ENCODE data around the gene SMARCE1. TPM values are rescaled to one million over a fixed set of nuclear protein-coding genes. Genes with fewer than 3 reads are reported as not detected.

The SMARCE1 gene
- total and polyA plus RNA-seq, 9 donors, result 93.2 to 154 (median 122) TPM

DNA sequence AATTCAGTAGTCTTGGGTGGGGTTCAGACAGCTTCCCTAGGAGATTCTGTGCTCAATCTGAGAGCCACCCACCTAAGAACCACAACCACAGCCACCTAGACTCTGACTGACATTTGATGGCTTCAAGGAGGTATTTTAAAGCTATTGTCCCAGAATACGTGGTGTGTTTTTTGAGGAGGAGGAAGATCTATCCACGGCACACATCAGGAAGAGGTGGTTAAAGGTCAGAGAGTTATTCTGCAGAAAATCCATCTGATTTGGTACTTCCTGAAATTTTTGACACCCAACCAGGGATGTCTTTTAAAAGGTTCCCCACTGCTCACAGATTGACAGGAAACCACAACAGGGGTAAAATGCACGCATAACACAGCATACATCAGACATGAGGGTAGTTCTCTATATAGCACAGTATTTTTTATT lies 25.1 kb downstream of the SMARCE1 start:
- Histone ChIP-seq H3K27ac (ENCODE audit: low read length) (no peak overlapping the region), H3K4me1 (ENCODE audit: control insufficient read depth, insufficient read depth, low read length) (peaks cover 6% of the 10 kb centered on the region), H3K4me3 (ENCODE audit: low read length) (no peak overlapping the region), H3K9me3 (replicated peaks; ENCODE audit: control insufficient read depth, low read depth, low read length) (no peaks in the 10 kb centered on the region), H3K36me3 (ENCODE audit: control insufficient read depth, insufficient read depth, low read length) (peaks cover 3% of the 10 kb centered on the region), H3K27me3 (ENCODE audit: control insufficient read depth, insufficient read depth, low read length) (peaks cover 2% of the 10 kb centered on the region)
- no CpG with 5 or more reads among the region's 3 CpGs for WGBS (ENCODE audit: insufficient coverage)
- DNase-seq, result no peak

DNA sequence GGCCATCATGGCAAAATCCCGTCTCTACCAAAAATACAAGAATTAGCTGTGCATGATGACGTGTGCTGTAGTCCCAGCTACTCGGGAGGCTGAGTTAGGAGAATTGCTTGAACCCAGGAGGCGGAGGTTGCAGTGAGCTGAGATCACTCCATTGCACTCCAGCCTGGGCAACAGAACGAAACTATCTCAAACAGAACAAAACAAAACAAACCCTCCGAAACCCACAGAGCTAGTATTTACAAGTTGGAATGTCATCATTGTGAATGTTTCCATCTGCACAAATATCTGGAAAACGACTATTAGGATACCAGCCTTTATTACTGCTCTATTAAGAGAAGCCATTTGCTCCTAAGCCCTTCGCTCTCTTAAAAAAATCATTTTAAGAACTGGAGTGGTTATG lies 26.0 kb downstream of the SMARCE1 start:
- Histone ChIP-seq H3K27me3 (ENCODE audit: control insufficient read depth, insufficient read depth, low read length) (peaks cover 2% of the 10 kb centered on the region), H3K9me3 (replicated peaks; ENCODE audit: control insufficient read depth, low read depth, low read length) (no peaks in the 10 kb centered on the region), H3K27ac (ENCODE audit: low read length) (no peak overlapping the region), H3K4me1 (ENCODE audit: control insufficient read depth, insufficient read depth, low read length) (peaks cover 6% of the 10 kb centered on the region), H3K4me3 (ENCODE audit: low read length) (no peak overlapping the region), H3K36me3 (ENCODE audit: control insufficient read depth, insufficient read depth, low read length) (no peaks in the 10 kb centered on the region)
- 60% methylated on average over 1 of the region's 8 CpGs for WGBS (ENCODE audit: insufficient coverage)
- no peak for DNase-seq

DNA sequence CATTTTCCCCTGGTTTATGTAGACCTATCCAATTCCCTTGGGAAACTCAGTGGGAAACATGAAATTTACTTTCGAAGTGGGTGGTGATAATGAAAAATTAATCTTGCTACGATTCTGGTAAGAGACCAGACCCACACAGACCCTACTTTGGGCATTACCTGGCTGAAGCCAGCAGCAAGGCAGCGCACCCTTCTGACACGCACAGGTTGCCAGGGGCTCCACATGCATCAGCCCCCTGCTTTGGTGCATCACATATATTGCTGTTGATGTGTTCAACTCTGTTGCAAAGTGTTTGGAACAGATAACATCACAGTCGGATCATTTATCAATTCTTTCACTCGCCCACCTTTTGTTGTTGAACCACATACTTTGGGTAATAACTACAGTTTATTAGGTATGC lies 26.6 kb downstream of the SMARCE1 start:
- H3K9me3 ChIP-seq (replicated peaks; ENCODE audit: control insufficient read depth, low read depth, low read length), result no peaks in the 10 kb centered on the region
- no peak overlapping the region for H3K27ac ChIP-seq (ENCODE audit: low read length)
- peaks cover 6% of the 10 kb centered on the region for H3K4me1 ChIP-seq (ENCODE audit: control insufficient read depth, insufficient read depth, low read length)
- H3K4me3 ChIP-seq (ENCODE audit: low read length), result no peak overlapping the region
- DNase-seq, result no peak
- no peaks in the 10 kb centered on the region for H3K36me3 ChIP-seq (ENCODE audit: control insufficient read depth, insufficient read depth, low read length)
- H3K27me3 ChIP-seq (ENCODE audit: control insufficient read depth, insufficient read depth, low read length), result peaks cover 2% of the 10 kb centered on the region
- 93% methylated on average over 3 of the region's 6 CpGs for WGBS (ENCODE audit: insufficient coverage)

DNA sequence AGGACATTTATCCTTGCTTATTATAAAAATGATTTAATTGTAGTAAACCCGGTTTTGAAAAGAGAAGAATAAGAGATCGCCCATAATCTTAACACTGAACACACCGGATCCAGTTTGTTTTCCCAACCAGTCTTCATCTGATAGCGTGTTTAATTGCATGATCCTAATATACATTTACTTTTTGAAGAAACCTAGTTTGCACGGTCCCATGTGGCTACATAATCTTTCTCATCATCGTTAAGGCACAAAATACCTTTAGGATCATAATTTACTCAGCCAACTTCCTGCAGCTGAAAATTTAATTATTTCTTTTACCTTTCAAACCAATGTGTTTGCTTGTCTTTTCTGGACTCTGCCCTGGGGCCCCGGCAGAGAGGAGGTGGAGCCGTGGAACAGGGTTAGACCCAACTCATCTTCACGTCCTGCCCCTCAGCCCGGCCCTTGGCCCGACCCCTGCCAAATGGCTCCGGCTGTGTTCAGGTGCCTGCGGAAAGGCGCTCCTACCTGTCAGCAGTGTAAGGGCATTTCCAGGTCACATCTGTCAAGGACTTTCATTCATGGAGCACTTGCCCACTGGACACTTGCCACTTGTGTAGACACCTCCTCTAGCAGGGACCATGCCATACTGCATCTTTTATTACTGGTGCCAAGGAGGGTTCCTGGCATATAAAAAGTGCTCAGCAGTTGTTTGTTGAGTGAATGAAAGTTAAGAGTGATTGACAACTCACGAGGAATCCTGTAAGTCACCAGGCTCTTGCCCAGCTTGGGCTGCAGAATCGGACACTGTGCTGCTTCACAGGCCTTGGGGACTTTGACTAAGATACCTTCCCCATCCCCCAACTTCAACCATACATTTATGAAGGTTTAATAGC lies 28.6 kb downstream of the SMARCE1 start:
- no peaks in the 10 kb centered on the region for H3K36me3 ChIP-seq (ENCODE audit: control insufficient read depth, insufficient read depth, low read length)
- H3K27me3 ChIP-seq (ENCODE audit: control insufficient read depth, insufficient read depth, low read length), result peaks cover 9% of the 10 kb centered on the region
- H3K9me3 ChIP-seq (replicated peaks; ENCODE audit: control insufficient read depth, low read depth, low read length), result no peaks in the 10 kb centered on the region
- no peak overlapping the region for H3K4me3 ChIP-seq (ENCODE audit: low read length)
- H3K27ac ChIP-seq (ENCODE audit: low read length), result no peak overlapping the region
- peaks cover 13% of the 10 kb centered on the region for H3K4me1 ChIP-seq (ENCODE audit: control insufficient read depth, insufficient read depth, low read length)
- no peak for DNase-seq
- WGBS (ENCODE audit: insufficient coverage), result 71% methylated on average over 12 of the region's 16 CpGs

DNA sequence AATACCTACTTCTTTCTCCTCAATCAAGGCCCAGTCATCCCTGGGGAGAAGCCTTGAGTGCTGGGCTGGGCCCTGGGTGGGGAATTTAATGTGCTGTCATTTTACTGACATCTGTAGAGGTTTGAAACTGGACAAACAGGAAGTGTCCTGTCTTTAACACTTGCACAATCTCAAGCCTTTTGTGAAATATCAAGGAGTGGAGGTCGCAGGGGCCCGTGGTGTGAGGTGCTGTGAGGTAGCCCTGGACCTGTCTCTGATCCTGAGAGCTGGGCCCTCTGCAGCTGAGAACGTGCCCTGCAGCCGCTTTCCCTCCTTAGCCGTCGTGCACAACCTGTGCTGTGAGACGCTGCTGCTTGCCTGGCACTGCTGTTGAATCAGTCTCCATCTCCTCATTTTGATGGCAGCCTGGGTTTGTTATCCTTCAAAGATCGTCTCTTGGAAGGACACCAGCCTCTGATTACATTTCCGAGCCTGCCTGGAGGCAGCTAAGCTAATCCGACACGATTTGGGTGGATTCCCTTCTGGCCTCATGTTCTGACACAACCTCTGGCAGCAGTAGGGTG lies 29.9 kb downstream of the SMARCE1 start:
- H3K27me3 ChIP-seq (ENCODE audit: control insufficient read depth, insufficient read depth, low read length), result peaks cover 12% of the 10 kb centered on the region
- DNase-seq, result peak; percentile 47

DNA sequence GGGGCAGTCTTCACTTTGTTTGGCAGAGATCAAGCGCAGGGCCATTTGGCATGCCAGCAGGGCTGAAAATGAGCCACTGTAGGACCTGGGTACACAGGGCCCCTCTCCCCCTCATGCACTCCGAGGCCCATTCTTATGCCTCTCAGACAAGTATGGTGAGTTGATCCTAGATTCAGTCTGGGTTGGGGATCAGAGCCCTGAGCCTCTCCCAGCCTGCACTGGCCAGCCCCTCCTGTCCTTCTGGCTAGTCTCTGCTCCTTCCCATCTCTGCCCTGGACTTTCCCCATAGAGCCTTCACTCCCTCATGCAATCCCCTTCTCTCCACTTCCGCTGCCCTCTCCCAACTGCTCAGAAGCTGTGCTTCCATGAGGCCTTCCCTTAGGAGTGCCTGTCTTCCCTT lies 31.0 kb downstream of the SMARCE1 start:
- DNase-seq, result no peak
- 69% methylated on average over 2 of the region's 3 CpGs for WGBS (ENCODE audit: insufficient coverage)
- Histone ChIP-seq H3K27me3 (ENCODE audit: control insufficient read depth, insufficient read depth, low read length) (peaks cover 12% of the 10 kb centered on the region), H3K36me3 (ENCODE audit: control insufficient read depth, insufficient read depth, low read length) (no peaks in the 10 kb centered on the region), H3K4me3 (ENCODE audit: low read length) (no peak overlapping the region), H3K27ac (ENCODE audit: low read length) (no peak overlapping the region), H3K9me3 (replicated peaks; ENCODE audit: control insufficient read depth, low read depth, low read length) (no peaks in the 10 kb centered on the region), H3K4me1 (ENCODE audit: control insufficient read depth, insufficient read depth, low read length) (peaks cover 13% of the 10 kb centered on the region)

More for the DNA sequence above, 29.9 kb downstream of the SMARCE1 start:
- H3K27ac ChIP-seq (ENCODE audit: low read length), result no peak overlapping the region
- H3K9me3 ChIP-seq (replicated peaks; ENCODE audit: control insufficient read depth, low read depth, low read length), result no peaks in the 10 kb centered on the region
- no peaks in the 10 kb centered on the region for H3K36me3 ChIP-seq (ENCODE audit: control insufficient read depth, insufficient read depth, low read length)
- no peak overlapping the region for H3K4me3 ChIP-seq (ENCODE audit: low read length)
- WGBS (ENCODE audit: insufficient coverage), result 49% methylated on average over 7 of the region's 11 CpGs
- peaks cover 13% of the 10 kb centered on the region for H3K4me1 ChIP-seq (ENCODE audit: control insufficient read depth, insufficient read depth, low read length)

DNA sequence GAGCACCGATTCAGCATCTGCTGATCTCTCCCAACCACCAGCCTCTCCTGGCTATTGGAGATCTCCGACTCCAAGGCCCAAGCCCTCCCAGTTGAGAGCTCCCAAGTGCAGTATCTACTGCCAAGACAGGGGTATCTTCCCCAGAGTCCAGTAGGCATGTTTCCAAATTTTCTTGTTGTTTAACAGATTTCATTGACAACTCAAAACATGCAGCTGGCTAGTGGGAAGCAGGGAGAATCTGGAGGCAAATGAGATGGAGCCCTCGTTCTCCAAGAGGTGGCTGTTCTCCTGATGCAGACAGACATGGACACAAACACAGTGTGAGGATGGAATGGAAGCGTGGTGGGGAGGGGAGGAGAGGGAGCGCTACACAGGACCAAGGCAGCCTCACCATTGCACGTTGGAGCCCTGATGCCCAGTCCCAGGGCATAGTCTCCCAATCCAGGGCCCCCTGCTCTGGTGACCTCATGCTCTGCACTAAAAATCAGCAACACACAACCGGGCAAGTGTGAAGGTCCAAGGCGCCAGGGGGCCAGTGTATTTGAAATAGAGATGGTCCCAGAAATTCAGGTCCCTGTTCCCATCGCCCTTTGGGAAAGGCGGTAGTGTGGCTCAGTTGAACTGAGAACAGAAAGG lies 31.7 kb downstream of the SMARCE1 start:
- peak; percentile 48 for DNase-seq
- Histone ChIP-seq H3K36me3 (ENCODE audit: control insufficient read depth, insufficient read depth, low read length) (no peaks in the 10 kb centered on the region), H3K27ac (ENCODE audit: low read length) (no peak overlapping the region), H3K4me3 (ENCODE audit: low read length) (no peak overlapping the region), H3K9me3 (replicated peaks; ENCODE audit: control insufficient read depth, low read depth, low read length) (no peaks in the 10 kb centered on the region), H3K27me3 (ENCODE audit: control insufficient read depth, insufficient read depth, low read length) (peaks cover 12% of the 10 kb centered on the region), H3K4me1 (ENCODE audit: control insufficient read depth, insufficient read depth, low read length) (peaks cover 13% of the 10 kb centered on the region)
- 51% methylated on average over 5 of the region's 10 CpGs for WGBS (ENCODE audit: insufficient coverage)

DNA sequence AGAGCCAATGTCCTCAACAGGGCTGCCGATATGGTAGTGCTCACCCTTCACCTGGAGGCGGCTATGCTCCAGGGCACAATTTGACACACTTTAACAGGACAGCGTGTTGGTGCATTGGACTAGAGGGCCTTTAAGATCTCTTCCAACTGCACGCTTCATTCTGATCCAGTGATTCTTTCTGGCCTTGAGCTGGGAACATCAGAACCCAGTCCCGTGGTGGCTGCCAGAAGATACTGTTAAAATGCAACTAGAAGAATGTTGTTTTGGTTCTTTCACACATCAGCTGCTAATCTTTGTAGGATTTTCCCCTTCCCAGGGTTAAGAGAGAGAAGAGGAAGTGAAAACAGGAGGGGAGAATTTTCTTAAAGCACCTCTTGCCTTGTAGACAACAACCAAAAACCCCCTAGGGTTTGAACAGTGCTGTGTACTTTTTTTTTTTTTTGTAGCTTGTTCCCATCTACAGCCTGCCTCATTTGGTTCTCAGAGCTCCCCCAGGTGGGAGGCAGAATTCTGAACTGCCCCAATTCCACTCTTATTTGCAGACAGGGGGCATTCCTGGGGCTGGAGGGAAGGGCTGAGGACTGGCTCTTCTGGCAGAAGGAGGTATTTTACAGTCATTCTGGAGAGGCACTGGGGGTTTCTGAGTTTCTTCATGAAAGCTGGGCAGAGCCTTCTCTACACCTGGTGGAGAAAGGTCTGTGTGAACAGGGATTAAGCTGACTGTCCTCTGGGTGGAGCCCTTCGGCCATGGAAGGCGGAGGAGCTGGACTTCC lies 32.4 kb downstream of the SMARCE1 start:
- H3K4me1 ChIP-seq (ENCODE audit: control insufficient read depth, insufficient read depth, low read length), result peaks cover 13% of the 10 kb centered on the region
- H3K4me3 ChIP-seq (ENCODE audit: low read length), result no peak overlapping the region
- H3K36me3 ChIP-seq (ENCODE audit: control insufficient read depth, insufficient read depth, low read length), result no peaks in the 10 kb centered on the region
- WGBS (ENCODE audit: insufficient coverage), result 54% methylated on average over 5 of the region's 7 CpGs
- no peaks in the 10 kb centered on the region for H3K9me3 ChIP-seq (replicated peaks; ENCODE audit: control insufficient read depth, low read depth, low read length)
- H3K27me3 ChIP-seq (ENCODE audit: control insufficient read depth, insufficient read depth, low read length), result peaks cover 12% of the 10 kb centered on the region
- no peak overlapping the region for H3K27ac ChIP-seq (ENCODE audit: low read length)
- DNase-seq, result no peak

DNA sequence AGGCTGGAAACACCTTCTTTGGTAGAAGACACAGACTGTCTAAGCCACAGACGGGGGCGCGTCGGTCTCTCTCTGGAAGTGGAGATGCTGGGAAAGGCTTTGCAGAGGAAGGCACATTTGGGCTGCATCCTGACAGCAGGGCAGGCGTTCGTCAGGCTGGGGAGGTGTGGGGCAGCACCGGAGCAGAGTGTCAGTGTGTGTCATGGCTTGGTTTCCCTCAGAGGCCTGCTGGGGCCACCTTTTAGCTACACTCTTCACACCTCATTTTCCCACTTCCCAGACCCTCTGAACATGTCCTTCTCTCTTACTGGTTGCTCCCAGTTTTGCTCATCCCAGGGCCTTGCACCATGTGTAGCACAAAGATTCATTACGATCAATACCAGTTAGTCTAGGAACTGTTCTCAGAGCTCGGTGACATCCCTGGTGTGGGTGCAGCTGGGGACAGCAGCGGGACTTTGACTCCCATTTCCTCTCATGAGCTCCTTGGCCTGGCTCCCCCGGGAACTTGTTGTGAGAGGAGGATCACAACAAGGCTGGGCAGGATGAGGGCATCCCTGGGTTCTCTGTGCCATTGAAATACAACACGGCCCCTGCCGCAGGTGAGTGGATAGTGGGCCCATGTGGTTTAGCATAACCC lies 33.1 kb downstream of the SMARCE1 start:
- H3K27me3 ChIP-seq (ENCODE audit: control insufficient read depth, insufficient read depth, low read length), result peaks cover 12% of the 10 kb centered on the region
- H3K36me3 ChIP-seq (ENCODE audit: control insufficient read depth, insufficient read depth, low read length), result no peaks in the 10 kb centered on the region
- H3K9me3 ChIP-seq (replicated peaks; ENCODE audit: control insufficient read depth, low read depth, low read length), result no peaks in the 10 kb centered on the region
- no peak for DNase-seq
- peaks cover 7% of the 10 kb centered on the region for H3K4me1 ChIP-seq (ENCODE audit: control insufficient read depth, insufficient read depth, low read length)
- H3K4me3 ChIP-seq (ENCODE audit: low read length), result no peak overlapping the region
- 84% methylated on average over 10 of the region's 13 CpGs for WGBS (ENCODE audit: insufficient coverage)
- H3K27ac ChIP-seq (ENCODE audit: low read length), result no peak overlapping the region
